Thoracic aorta (tissue), 2 donors: Measurements from ENCODE around the gene ADAR. TPM values are rescaled to one million over a fixed set of nuclear protein-coding genes. Genes with fewer than 3 reads are reported as not detected.

Experiments
- ATAC-seq: fragments of 150-250 bp; one replicate; pipeline ENCODE4 v1.8.0; 2017; ENCODE audit warnings: low read depth; ENCODE audit not compliant: insufficient number of reproducible peaks, low FRiP score
- DNase-seq: peaks from one replicate; pipeline ENCODE4 v3.0.0-alpha.2; 2020; ENCODE audit warnings: low spot score
- H3K27ac ChIP-seq, 2 donors: fragments of 200-600 bp; sonication (generic); 1 replicate in 1 of 2; 2 replicates in 1 of 2; pipeline ENCODE4 v1.5.1; 2016; ENCODE audit warnings: mild to moderate bottlenecking in 2 of 2, moderate library complexity in 2 of 2
- H3K27me3 ChIP-seq: fragments of 200-600 bp; sonication (generic); replicated peaks from 2 replicates; pipeline ENCODE4 v1.6.0; 2016; ENCODE audit warnings: mild to moderate bottlenecking; ENCODE audit not compliant: insufficient read depth
- H3K36me3 ChIP-seq: fragments of 200-600 bp; sonication (generic); one replicate; pipeline ENCODE4 v1.5.1; 2016
- H3K4me1 ChIP-seq, 2 donors: fragments of 200-600 bp; sonication (generic); 1 replicate in 1 of 2; 2 replicates in 1 of 2; pipeline versions ENCODE4 v1.5.1 to v1.6.0; 2016; ENCODE audit warnings: low read depth in 2 of 2, mild to moderate bottlenecking in 1 of 2; ENCODE audit not compliant: control insufficient read depth in 1 of 2
- H3K4me3 ChIP-seq: fragments of 200-600 bp; sonication (generic); 2 replicates; pipeline ENCODE4 v1.5.1; 2016; ENCODE audit warnings: mild to moderate bottlenecking
- H3K9me3 ChIP-seq: fragments of 200-600 bp; sonication (generic); 2 replicates; pipeline ENCODE4 v1.5.1; 2016
- CTCF ChIP-seq: fragments of 200-600 bp; sonication (generic); IDR thresholded peaks from one replicate; pipeline ENCODE4 v1.5.1; 2019; ENCODE audit warnings: antibody characterized with exemption
- total RNA-seq, 2 donors: library from RNA; depleted of rRNA; stranded (reverse); fragments of >200 nt; gene quantifications; one replicate each; pipeline versions ENCODE4 v1.1.0 to v1.2.3, GENCODE V29; 2016

ADAR gene
- total RNA-seq, 2 donors from 2014 or later, result 86.1 to 149 TPM

GRCh38 chr1:154572468-154573167 lies 35.4 kb downstream of the ADAR start:
- peaks cover 3 to 8% of the 10 kb centered on the region in 2 donors for H3K4me1 ChIP-seq
- H3K4me3 ChIP-seq, result no peak overlapping the region
- TF ChIP-seq CTCF, result no peak
- ATAC-seq (no peak), DNase-seq (no peak)
- H3K36me3 ChIP-seq, result no peaks in the 10 kb centered on the region
- no peaks in the 10 kb centered on the region for H3K27me3 ChIP-seq
- H3K27ac ChIP-seq, result no peak overlapping the region
- H3K9me3 ChIP-seq, result no peaks in the 10 kb centered on the region

- DNase-seq, result no peak
- Histone ChIP-seq H3K4me1 (peaks cover 3 to 11% of the 10 kb centered on the region in 2 donors), H3K4me3 (no peak overlapping the region), H3K27ac (no peak overlapping the region), H3K36me3 (no peaks in the 10 kb centered on the region), H3K27me3 (no peaks in the 10 kb centered on the region), H3K9me3 (no peaks in the 10 kb centered on the region)
- no peak for TF ChIP-seq CTCF
- ATAC-seq, result no peak
Observed at GRCh38 chr1:154571964-154572288, 36.1 kb downstream of the ADAR start.

- H3K4me1 ChIP-seq, result peaks cover 3 to 11% of the 10 kb centered on the region in 2 donors
- no peak overlapping the region for H3K4me3 ChIP-seq
- no peak overlapping the region for H3K27ac ChIP-seq
- DNase-seq (no peak), ATAC-seq (no peak)
- no peak for TF ChIP-seq CTCF
- no peaks in the 10 kb centered on the region for H3K9me3 ChIP-seq
- no peaks in the 10 kb centered on the region for H3K27me3 ChIP-seq
- H3K36me3 ChIP-seq, result no peaks in the 10 kb centered on the region
Observed at GRCh38 chr1:154571244-154571963, 36.6 kb downstream of the ADAR start.

- Histone ChIP-seq H3K4me3 (peak overlapping the region; percentile 48), H3K4me1 (peaks cover 3 to 11% of the 10 kb centered on the region in 2 donors), H3K27me3 (no peaks in the 10 kb centered on the region), H3K36me3 (no peaks in the 10 kb centered on the region), H3K27ac (no peak overlapping the region), H3K9me3 (no peaks in the 10 kb centered on the region)
- TF ChIP-seq CTCF, result no peak
- ATAC-seq, result no peak
- DNase-seq, result no peak
Observed at GRCh38 chr1:154568157-154568815, 39.7 kb downstream of the ADAR start.
